ENCODE results near the gene CCDC192.

GRCh38 chr5:127695346-127695745, 7.8 kb upstream of the CCDC192 start:
- TF ChIP-seq CTCF (IDR thresholded peaks at IDR 0.05; ENCODE audit: low read depth, low read length), result no peak
- no peak for TF ChIP-seq MAX (IDR thresholded peaks at IDR 0.05; ENCODE audit: low read depth, low read length)
- TF ChIP-seq POLR2A (IDR thresholded peaks at IDR 0.05; ENCODE audit: extremely low read depth, insufficient read length), result no peak
